Epithelial cell of esophagus (primary cell): Measurements from ENCODE around the gene EPN3.

Experiments
- DNase-seq: peaks from one replicate; pipeline ENCODE4 v3.0.0; 2010; ENCODE audit warnings: low read depth
- H3K4me3 ChIP-seq: 2 replicates; pipeline ENCODE4 v1.5.1; 2011; ENCODE audit warnings: mild to moderate bottlenecking, low read length, control low read depth
- CTCF ChIP-seq: IDR thresholded peaks from 2 replicates; pipeline ENCODE4 v1.5.1; 2011; ENCODE audit warnings: low read depth, mild to moderate bottlenecking, low read length, control low read depth, inconsistent platforms; ENCODE audit not compliant: insufficient read depth; ENCODE audit errors: missing control alignments

The EPN3 gene

DNA sequence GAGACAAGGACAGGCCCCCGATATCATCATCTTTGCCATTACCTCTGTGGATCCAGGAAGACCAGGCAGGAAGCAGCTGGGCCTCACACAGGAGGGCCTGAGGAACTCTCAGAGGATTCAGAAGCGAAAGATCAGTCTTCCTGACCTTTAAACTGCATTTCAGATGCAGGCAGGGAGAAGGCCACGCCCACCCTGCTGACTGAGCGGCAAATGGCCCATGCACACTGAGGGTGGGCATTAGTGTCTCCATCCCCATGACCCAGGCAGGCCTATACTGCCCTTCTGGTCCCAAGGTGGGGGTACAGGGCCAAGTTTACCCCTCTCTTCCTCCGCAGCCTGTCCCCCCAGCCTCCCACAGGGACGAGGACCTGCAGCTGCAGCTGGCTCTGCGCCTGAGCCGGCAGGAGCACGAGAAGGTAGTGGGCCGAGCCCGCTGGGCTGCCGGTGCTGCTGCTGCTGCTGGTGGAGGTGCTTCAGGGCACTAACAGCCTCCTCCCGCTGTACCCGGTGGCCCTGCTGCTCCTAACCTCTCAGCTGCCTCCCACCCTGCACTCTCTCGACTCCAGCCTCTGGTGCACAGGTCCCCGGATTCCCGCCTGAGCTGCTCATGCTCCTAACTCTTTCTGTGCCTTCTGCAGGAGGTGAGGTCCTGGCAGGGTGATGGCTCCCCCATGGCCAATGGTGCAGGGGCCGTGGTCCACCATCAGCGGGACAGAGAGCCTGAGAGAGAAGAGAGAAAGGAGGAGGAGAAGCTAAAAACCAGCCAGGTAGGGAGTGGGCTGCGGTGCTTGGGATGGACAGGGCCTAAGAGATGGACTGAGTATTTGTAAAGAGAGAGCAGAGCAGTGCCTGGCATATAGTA is 6.2 kb downstream of the EPN3 start:
- no peak overlapping the region for H3K4me3 ChIP-seq
- DNase-seq, result no peak
- no peak for TF ChIP-seq CTCF

- DNase-seq, result peak; percentile 92
- TF ChIP-seq CTCF, result no peak
- H3K4me3 ChIP-seq, result no peak overlapping the region
Observed at GRCh38 chr17:50539762-50540559, 7.4 kb downstream of the EPN3 start.

DNA sequence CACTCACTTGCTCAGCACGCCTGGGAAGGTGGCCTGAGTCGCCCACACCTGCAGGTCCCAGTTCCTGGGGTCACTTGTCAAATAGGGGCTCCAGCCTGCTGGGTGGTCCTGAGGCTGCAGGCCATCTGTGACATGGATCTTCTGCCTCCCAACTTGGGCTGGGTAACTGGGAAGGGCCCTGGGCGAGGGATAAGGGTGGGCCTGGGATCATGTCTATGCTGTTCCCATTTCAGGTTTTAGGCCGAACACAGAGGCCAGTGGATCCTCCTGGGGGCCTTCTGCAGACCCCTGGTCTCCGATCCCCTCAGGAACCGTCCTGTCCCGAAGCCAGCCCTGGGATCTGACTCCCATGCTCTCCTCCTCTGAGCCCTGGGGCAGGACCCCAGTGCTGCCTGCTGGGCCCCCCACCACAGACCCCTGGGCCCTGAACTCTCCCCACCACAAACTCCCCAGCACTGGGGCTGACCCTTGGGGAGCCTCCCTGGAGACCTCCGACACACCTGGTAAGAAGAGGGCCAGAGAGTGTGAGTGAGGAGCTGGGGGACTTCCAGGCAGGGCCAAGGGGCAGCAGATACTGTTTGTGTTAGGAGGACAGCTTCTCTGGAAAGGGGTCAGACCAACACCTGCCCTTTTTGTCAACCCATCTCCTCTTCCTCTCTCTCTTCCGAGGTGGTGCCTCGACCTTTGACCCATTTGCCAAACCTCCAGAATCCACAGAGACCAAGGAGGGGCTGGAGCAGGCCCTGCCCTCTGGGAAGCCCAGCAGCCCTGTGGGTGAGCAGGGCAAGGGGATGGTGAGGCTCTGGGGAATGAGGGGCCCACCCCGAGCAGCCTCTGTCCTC is 8.2 kb downstream of the EPN3 start:
- no peak for TF ChIP-seq CTCF
- H3K4me3 ChIP-seq, result no peak overlapping the region
- no peak for DNase-seq

GRCh38 chr17:50541402-50541715 is 8.8 kb downstream of the EPN3 start:
- H3K4me3 ChIP-seq, result no peak overlapping the region
- no peak for TF ChIP-seq CTCF
- no peak for DNase-seq

DNA sequence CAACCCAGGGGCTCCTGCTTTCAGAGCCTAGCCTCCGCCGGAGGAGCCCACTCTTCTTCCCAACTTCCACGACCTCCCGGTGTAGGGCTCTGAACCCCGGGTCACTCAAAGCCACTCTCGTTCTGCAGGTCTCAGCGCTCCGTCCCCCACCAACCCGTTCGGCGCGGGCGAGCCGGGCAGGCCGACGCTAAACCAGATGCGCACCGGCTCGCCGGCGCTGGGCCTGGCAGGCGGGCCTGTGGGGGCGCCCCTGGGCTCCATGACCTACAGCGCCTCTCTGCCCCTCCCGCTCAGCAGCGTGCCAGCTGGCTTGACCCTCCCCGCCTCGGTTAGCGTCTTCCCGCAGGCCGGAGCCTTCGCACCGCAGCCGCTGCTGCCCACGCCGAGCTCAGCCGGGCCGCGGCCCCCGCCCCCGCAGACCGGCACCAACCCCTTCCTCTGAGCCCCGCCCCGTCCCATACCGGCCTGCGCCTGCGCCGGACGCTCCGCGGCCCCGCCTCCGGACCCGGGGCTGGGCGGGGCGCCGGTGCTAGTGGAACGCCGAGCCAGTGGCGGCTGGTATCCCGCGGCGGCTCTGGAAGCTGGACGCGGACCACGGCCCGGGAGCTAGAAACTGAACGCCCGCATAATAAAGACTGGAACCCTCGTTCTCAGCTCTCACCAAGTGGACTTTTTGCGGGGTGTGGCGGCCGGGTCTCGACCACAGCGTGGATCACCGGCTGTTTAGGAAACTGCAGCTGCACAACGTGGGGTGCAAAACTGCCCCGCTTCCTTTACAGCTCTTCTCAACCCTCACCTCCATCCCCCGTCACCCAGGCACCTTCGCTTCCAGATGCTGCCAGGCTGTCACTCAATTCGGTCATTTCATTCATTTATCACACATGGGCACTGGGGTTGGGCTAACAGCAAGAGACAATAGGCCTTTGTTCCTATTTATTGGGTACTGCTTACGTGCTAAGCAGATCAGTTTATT is 9.5 kb downstream of the EPN3 start:
- TF ChIP-seq CTCF, result no peak
- peak overlapping the region; percentile 25 for H3K4me3 ChIP-seq
- DNase-seq, result peak; percentile 80
